ENCODE data around the gene PDIK1L.

Gene PDIK1L

GRCh38 chr1:26155370-26156284, 44.0 kb downstream of the PDIK1L start:
- DNase-seq, result no peak

- peak in 1 of 14 donors; percentile 32 for DNase-seq
Observed at GRCh38 chr1:26156285-26157038, 44.8 kb downstream of the PDIK1L start.

DNA sequence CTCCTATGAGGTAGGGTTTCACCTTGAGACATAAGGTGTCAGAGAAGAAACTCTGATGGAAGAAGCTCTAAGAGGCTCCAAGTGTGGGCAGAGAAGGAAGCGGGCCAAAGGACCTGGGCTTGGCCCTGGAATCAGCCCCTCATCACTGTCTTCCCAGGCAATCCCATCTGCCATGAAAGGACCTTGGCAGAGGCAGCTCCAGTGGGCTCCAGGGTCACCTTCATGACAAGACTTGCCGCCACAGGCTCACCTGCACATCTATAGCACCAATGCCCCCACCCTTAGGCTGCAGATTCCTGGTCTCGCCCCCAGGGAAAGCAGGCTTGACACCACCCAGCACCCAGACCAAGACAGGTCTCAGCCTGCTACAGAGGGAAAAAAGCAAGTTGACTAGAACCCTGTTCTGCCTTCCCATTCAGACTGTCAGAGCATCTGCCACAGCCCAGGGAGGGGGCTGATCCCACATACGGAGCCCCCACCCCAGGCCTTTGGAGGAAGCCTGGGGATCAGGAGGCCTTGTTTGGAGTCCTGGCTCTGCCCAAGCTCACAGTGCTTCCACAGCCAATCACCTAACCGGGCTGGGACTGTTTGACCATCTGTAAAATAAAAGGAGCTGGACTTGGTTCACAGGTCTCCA, 46.8 kb downstream of the PDIK1L start:
- no peak for DNase-seq

DNA sequence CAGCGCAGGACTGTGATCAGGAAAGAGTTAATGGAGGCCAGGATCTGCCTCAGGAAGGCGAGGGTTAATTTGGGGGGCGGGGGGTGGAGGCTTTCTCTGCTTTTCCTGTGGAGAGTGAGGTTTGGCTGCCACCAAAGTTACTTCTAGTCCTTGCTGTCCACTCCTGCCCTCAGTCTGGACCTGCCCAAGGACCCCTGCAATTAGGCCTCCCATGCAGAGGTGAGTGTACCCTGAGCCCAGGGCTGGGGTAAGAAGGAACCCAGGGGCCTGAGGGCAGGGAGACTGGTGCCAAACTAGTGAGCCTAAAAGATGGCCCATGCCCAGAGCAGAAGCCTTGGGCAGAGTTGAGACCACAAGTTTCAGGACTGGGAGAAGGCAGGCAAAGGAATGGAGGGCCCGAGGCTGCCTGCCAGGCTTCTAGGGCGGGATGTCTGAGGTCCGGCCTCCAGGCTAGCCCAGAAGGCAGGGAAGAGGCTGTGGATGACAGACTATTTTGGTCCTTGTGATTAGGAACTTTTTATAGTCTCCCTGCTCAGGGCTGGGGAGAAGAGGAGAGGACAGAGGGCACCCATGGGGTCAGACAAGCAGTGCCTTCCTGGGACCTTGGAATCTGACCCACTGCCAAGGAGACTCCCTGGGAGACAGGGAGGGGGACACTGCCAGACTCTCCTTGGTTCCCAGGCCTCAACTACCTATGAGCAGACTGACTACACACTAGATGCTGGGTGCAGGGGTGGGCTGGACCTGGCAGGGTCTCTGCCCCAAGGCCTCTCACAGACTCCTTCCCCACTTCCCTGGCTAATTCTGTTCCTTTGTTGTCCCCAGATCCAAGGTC, 47.5 kb downstream of the PDIK1L start, which contains the start of gene FAM110D:
TSS of gene FAM110D (plus strand) at position 172 of the 835 bp plus-strand sequence. CDS start 2,213 bp downstream, outside the sequence.
- no peak for DNase-seq

DNA sequence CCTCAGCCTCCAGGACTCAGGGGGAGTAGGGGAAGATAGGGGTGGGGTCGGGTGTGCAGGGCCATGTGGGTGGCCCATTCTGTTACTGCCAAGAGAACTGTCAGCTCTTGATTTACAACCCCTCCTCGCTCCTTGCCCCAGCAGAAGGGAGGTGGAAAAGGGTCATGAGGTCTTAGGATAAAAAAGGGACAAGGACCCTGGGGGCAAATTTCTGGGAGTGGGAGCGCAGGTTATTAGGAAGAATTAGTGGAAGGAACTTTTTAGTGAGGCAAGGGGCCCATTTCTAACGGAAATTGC, 48.1 kb downstream of the PDIK1L start:
- no peak for DNase-seq

DNA sequence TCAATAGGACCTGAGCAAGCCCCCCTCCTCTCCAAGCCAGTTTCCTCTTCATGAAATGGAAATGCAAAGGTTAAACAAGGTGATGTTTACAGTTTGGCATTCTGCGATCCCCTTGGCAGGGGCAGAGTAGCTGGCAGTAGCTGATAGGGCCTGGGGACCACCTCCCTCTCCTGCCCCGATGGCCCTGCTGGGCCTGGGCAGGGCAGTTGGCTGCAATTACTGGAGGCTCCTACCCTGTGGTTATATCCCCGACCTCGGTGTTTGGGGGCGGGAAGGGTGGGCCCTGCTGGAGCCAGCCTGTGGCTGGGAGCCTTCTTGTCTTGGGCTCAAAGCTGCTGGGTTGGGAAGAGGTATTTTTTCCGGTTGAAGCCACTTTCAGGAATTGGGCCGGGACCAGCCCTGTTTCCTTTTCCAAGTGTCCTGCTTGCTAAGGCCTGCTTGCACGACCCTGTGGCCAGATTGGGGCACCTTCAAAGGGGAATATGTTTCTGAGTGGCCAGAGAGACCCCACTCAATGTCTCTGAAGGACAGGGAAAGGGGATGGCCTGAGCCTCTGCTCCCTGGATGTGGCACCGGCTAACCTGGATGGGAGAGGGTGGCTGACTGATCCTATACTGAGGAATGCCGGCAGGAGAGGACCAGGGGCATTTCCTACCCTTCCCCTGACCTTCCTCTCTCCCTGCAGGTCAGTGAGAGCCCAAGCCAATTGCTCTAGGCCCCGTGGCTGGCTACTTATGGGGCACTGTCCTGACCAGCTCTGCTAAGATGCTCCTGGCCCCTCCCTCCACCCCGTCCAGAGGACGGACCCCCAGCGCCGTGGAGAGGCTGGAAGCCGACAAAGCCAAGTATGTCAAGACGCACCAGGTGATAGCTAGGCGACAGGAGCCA, 49.1 kb downstream of the PDIK1L start:
- DNase-seq, result no peak

DNA sequence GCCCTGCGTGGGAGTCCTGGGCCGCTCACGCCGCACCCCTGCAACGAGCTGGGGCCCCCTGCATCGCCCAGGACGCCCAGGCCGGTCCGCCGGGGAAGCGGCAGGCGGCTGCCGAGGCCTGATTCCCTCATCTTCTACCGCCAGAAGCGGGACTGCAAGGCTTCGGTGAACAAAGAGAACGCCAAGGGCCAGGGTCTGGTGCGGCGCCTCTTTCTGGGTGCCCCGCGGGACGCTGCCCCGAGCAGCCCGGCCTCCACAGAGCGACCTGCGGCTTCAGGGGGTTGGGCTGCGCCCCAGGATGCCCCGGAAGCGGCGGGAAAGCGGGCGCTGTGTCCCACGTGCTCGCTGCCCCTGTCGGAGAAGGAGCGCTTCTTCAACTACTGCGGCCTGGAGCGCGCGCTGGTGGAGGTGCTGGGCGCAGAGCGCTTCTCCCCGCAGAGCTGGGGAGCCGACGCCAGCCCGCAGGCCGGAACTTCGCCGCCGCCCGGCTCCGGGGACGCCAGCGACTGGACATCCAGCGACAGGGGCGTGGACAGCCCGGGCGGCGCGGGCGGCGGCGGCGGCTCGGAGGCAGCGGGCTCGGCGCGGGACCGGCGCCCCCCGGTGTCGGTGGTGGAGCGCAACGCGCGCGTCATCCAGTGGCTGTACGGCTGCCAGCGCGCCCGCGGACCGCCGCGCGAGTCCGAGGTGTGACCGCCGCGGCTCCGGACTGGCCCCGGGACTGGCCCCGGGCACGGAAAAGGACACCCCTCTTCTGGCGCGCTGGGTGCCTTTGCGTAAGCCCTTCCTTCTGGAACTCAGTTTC, 50.0 kb downstream of the PDIK1L start:
- DNase-seq, result peak in 9 of 14 donors; percentile 19 to 62 (median 38)

DNA sequence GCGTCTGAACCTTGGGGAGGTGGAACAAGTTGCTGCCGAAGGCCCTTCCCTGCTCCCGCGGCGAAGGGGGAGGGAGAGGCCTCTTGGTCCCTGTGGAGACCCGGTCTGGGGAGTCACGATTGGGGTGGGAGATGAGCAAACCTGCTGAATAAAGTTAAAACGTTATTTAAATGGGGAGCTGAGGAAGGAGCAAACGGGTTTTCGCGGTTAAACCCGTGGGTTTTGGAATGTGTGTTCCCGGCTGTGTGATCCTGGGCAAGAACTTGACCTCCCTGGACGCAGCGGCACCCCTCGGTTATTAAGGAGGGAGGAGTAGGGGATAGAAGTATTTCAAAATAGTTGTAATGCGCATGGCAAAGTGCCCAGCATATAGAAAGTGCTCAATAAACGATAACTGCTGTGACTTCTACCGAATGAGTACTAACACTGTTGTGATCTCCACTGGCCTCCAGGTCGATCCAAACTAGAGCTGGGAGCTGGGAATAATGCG, 50.6 kb downstream of the PDIK1L start:
- no peak for DNase-seq

DNA sequence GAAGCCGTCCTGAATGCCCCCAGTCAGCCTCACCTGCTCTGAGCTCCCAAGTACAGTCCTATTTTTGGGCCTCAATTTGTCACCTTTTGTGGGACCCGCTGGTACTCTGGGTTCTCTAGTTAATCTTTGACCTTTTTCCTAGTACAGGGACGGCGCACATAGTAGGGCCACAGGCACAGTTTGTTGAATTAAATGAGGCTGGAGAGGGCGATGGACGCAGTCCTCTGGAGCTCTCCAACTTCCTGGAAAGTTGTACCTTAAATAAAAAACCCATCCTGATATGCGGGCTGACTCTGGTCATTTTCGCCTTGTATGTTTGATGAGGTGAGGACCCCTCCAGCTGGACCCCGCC, 52.0 kb downstream of the PDIK1L start:
- no peak for DNase-seq

DNA sequence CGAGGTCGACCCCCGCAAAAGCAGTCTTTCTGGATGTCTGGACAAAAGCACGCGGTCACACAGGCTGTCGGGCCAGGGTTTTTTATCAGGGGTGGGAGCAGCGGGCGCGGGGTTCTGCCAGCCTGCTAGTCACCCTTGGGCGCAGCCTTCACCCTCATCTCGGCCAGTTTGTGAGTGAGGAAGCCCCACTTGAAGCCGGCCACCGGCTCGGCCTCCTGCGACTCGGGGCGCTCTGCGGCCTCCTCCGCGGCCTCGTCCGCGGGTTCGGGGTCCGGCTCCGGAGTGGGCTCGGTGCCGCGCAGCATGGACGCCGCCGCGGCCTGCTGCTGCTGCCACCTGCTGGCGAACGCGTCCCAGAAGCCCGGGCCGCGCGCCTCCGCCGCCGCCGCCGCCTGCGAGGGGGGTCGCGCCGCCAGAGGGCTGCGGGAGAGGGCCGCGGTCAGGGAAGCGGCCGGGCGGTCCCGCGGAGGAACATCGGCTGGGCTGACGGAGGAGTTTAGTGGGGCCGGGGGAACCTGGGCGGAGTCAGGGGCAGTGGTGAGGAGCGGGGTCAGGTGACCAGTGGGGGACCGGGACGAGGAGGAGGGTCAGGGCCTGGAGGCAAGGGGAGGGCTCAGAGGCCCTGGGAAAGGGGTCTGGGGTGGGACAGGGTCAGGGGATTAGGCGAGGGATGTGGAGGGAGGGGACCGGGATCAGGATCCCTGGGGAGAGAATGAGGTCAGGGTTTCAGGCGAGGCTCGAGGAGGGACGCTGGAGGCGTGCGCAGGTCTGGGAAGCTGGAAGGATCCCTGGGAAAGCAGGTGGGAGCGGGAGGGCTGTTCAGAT, 52.6 kb downstream of the PDIK1L start:
- DNase-seq, result peak in 5 of 14 donors; percentile 9 to 48 (median 25)

DNA sequence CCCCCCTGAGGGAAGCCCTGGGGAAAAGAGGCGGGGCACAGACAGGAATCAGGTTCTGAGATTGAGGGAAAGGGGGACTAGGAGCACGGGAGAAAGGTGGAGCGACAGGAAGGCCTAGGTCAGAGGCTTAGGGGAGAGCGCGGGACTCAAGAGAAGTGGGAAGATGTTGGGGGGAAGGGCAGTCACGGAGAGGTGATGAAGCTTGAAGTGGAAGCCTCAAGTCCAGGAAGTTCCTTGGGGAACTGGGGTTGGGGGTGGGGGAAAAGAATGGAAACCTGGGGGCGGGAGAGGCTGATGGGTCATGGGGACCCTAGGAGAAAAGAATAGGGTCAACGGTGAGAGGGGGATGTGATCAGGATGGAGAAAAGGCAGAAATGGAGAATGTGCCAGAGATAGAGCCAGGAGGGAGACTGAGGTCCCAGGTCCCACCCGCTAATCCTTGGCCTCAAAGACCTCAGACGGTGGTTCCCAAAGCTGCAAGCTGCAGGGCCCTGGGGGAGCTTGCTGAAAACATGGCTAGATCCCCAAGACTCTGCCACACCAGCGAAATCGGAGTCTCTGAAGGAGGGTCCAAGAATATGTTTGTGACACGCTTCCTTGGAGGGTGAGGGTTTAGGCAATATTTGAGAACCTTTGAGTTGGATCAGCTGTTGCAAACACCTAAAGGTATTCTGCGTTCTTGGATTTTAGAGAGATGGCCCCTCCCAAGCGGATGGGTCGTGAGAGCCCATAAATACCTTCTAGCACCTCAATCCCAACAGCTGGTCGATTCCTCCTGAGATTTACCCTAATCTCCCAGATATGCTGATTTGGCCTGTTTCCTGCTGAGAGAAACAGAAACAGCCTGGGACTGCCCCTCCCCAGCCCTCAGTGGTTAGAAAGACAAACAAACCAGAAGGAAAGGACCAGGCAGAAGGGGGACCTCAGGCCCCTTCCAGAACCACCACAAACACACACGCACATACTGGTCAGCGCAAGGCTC, 53.5 kb downstream of the PDIK1L start:
- DNase-seq, result no peak

GRCh38 chr1:26166719-26167281, 55.2 kb downstream of the PDIK1L start:
- DNase-seq, result no peak

DNA sequence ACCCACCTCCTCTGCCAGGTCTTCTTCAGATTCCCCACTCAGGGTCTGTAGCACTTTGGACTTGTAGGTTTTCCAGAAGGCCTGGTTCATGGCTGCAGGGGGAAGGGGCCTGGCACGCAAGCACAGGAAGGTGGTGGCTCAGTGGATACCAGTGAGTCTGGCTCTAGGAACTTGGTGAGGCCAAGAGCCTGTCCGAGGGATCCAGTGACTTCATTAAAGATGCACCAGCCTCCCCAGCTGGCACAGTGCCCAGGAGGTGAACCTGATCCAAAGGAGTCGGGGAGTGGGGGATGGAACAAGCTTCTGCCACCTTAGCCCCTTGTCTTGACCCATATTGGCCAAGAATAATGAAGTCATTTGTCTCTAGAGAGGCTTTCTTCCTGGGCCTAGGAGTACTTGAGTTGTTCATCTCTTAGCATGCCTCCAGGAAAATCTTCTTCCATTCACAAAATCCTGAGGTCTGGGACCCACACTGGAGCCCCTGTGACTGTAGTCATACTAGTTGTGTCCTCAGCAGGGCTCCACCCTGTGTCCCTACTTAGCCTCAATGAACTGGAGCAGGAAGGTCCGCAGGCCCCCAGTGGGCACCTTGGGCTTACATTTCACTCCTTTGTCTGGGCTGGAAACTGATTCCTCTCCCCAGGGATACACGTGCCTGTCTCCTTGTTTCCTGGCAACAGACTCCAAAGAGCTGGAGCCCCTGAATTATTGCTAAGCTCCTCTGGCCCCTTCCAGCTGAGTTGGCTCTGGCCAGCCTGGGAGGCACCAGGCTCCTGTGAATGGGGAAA, 57.0 kb downstream of the PDIK1L start, which contains the start of gene C1orf232:
TSS of gene C1orf232 (minus strand) at position 554 of the 788 bp plus-strand sequence. CDS start at position 90, 464 bp downstream.
- peak in 1 of 14 donors; percentile 27 for DNase-seq

GRCh38 chr1:26169198-26169554, 57.6 kb downstream of the PDIK1L start:
- peak in 1 of 14 donors; percentile 36 for DNase-seq

DNA sequence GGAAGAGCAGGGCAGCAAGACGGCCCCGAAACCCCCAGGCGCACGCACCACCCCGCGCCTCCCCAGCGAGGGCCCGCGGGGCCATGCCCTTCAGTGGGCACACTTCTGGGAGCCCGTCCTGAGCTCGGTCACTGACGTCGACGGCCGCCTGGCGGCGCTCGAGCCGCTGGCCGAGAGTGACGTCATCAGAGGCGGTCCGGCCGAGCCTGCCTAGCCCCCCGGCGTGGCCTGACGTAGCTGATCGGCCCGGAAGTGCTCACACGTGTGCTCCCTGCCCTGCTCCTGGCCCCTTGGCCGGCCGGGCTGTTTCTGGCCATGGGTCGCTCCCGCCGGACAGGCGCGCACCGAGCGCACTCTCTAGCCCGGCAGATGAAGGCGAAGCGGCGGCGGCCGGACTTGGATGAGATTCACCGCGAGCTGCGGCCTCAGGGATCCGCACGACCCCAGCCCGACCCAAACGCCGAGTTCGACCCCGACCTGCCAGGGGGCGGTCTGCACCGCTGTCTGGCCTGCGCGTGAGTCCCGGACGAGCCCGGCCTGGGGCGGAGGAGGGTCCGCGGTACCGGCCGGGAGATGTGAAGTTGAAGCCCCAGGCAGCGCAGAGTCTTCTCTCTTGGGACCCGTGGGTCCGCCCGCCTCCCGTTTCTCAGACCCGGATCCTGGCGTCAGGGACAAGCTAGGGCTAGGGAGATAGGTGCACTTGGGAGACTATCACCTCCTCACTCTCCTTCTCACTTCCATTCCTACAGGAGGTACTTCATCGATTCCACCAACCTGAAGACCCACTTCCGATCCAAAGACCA, 58.2 kb downstream of the PDIK1L start, which contains the start of gene ZNF593:
TSS of gene ZNF593 (plus strand) at position 240 of the 803 bp plus-strand sequence. CDS start at position 316, 76 bp downstream.
- DNase-seq, result peak; percentile 18 to 88 (median 76)

- DNase-seq, result no peak
Observed at GRCh38 chr1:26170472-26170821, 58.8 kb downstream of the PDIK1L start.

All from C1 segment of cervical spinal cord (tissue), 14 donors.